Natural killer cell (primary cell): ENCODE data around the gene REXO4. TPM values are rescaled to one million over a fixed set of nuclear protein-coding genes. Genes with fewer than 3 reads are reported as not detected.
A peak's percentile ranks its signal among the peaks of the same experiment; 100 is the strongest.

Experiments used
- ATAC-seq, 3 donors: fragments of 150-1000 bp in 2 of 3; fragments of 200-7000 bp in 1 of 3; cut with Tn5 transposase; 1 replicate in 1 of 3; 2 replicates in 2 of 3; pipeline ENCODE4 v1.10.0; 2021; ENCODE audit warnings: mild to moderate bottlenecking in 2 of 3, moderate library complexity in 2 of 3
- DNase-seq, 2 donors: peaks; one replicate each; pipeline versions ENCODE4 v3.0.0 to v3.0.0-alpha.2; 2013 to 2021; ENCODE audit warnings: mixed read lengths in 1 of 2
- H3K27ac ChIP-seq: one replicate; pipeline ENCODE4 v1.5.1; 2013; ENCODE audit warnings: mild to moderate bottlenecking, low read length
- H3K27me3 ChIP-seq: one replicate; pipeline ENCODE4 v1.6.1; 2013; ENCODE audit warnings: low read length; ENCODE audit not compliant: control insufficient read depth, insufficient read depth
- H3K36me3 ChIP-seq: one replicate; pipeline ENCODE4 v1.6.1; 2013; ENCODE audit warnings: low read length; ENCODE audit not compliant: control insufficient read depth, insufficient read depth
- H3K4me1 ChIP-seq: one replicate; pipeline ENCODE4 v1.6.1; 2013; ENCODE audit warnings: low read length; ENCODE audit not compliant: control insufficient read depth, insufficient read depth
- H3K4me3 ChIP-seq: one replicate; pipeline ENCODE4 v1.5.1; 2013; ENCODE audit warnings: low read length
- H3K9me3 ChIP-seq: one replicate; pipeline ENCODE4 v1.6.1; 2013; ENCODE audit warnings: low read length; ENCODE audit not compliant: control insufficient read depth, insufficient read depth
- H3K27ac Mint-ChIP-seq, 2 donors: one replicate each; pipeline ENCODE4 v1.8.0; 2022; ENCODE audit warnings: mild to moderate bottlenecking in 2 of 2, mixed read lengths in 2 of 2, moderate library complexity in 1 of 2
- H3K27me3 Mint-ChIP-seq, 2 donors: one replicate each; pipeline ENCODE4 v1.8.0; 2022; ENCODE audit warnings: low read depth in 2 of 2, mixed read lengths in 2 of 2
- H3K36me3 Mint-ChIP-seq: one replicate; pipeline ENCODE4 v1.8.0; 2022; ENCODE audit warnings: mixed read lengths
- H3K4me1 Mint-ChIP-seq, 2 donors: one replicate each; pipeline ENCODE4 v1.8.0; 2022; ENCODE audit warnings: mixed read lengths in 2 of 2
- H3K4me3 Mint-ChIP-seq: one replicate; pipeline ENCODE4 v1.8.0; 2022; ENCODE audit warnings: mild to moderate bottlenecking, moderate library complexity, mixed read lengths
- H3K9me3 Mint-ChIP-seq, 2 donors: one replicate each; pipeline ENCODE4 v1.8.0; 2022; ENCODE audit warnings: mixed read lengths in 2 of 2
- WGBS: methylation state at CpG from one replicate; pipeline ENCODE4 v1.1.7; 2013; ENCODE audit warnings: missing lambda C conversion rate; ENCODE audit not compliant: insufficient coverage; 5-methylcytosine and 5-hydroxymethylcytosine counted together
- intact Hi-C: fragments of 100-400 bp; cut with micrococcal nuclease; formaldehyde crosslinking; loops from one replicate; pipeline ENCODE4 v1.14.2; 2022
- total RNA-seq, 4 donors: library from RNA; stranded (reverse); fragments of 120-200 nt in 1 of 4; gene quantifications; one replicate each; pipeline versions ENCODE4 v1.2.3 to v1.2.4, GENCODE V29; 2013 to 2022
- TF ChIP-seq, protein P1 (sequence below): fragments of 200-600 bp; IDR thresholded peaks from one replicate; pipeline ENCODE4 v1.8.0; 2022; ENCODE audit warnings: antibody characterized with exemption

The REXO4 gene
- total RNA-seq, 3 donors from 2014 or later (not counting 1 experiment from before 2014, with no cell fraction given): 14.2 to 21.6 (median 18.8) TPM

- WGBS: 93% methylated on average over 10 of the region's 10 CpGs
- peaks cover 0 to 9% of the 10 kb centered on the region in 2 donors for H3K4me1 Mint-ChIP-seq
- Histone ChIP-seq H3K36me3 (no peaks in the 10 kb centered on the region), H3K4me1 (peaks cover 13% of the 10 kb centered on the region), H3K27me3 (no peaks in the 10 kb centered on the region), H3K4me3 (no peak overlapping the region), H3K9me3 (no peaks in the 10 kb centered on the region), H3K27ac (no peak overlapping the region)
- H3K36me3 Mint-ChIP-seq: no peaks in the 10 kb centered on the region
- intact Hi-C loops: no loop called here
- H3K27me3 Mint-ChIP-seq: no peaks in the 10 kb centered on the region
- H3K27ac Mint-ChIP-seq: no peak overlapping the region
- TF ChIP-seq, protein P1, sequence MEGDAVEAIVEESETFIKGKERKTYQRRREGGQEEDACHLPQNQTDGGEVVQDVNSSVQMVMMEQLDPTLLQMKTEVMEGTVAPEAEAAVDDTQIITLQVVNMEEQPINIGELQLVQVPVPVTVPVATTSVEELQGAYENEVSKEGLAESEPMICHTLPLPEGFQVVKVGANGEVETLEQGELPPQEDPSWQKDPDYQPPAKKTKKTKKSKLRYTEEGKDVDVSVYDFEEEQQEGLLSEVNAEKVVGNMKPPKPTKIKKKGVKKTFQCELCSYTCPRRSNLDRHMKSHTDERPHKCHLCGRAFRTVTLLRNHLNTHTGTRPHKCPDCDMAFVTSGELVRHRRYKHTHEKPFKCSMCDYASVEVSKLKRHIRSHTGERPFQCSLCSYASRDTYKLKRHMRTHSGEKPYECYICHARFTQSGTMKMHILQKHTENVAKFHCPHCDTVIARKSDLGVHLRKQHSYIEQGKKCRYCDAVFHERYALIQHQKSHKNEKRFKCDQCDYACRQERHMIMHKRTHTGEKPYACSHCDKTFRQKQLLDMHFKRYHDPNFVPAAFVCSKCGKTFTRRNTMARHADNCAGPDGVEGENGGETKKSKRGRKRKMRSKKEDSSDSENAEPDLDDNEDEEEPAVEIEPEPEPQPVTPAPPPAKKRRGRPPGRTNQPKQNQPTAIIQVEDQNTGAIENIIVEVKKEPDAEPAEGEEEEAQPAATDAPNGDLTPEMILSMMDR: no peak
- H3K9me3 Mint-ChIP-seq: no peaks in the 10 kb centered on the region
- no peak for DNase-seq
- no peak for ATAC-seq
- no peak overlapping the region for H3K4me3 Mint-ChIP-seq
These were observed 46.8 kb upstream of the REXO4 start for GRCh38 chr9:133464638-133465037.

DNA sequence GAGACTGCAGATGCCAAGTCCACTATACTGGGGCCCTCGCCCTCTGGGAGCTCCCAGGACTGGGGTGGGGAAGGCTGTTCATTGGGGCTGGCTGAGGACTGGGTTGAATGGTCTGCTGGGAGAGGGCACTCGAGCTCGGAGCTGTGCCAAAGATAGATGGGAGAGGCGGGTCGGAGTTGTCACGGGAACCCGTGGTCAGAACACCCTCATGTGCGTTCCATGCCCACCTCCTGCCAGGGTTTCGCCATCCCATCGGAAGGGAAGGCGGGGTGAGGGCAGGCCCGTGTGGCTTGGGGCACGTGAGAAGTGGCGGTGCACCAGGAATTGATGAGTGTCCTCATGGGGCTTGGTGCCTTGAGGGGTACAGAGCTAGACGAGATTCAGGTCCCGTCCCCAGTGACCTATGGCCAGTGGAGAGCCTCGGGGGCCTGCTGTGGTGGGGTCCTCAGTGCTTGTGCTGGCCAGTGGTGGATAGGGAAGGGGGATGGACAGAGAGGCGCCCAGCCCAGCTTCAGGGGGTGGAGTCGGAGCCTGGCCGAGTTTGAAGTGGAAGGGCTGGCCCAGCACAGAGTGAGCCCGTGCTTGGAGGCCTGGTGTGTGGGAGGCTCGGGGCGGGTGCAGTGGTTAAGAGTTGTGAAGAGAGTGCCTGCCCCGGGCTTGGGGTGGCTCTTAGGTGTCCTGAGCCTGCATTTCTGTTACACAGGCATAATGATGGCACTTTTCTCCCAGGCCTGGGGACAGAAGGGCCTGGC is 46.2 kb upstream of the REXO4 start:
- H3K4me1 ChIP-seq: peaks cover 18% of the 10 kb centered on the region
- DNase-seq (no peak), ATAC-seq (no peak)
- no peak overlapping the region for H3K4me3 ChIP-seq
- Mint-ChIP-seq H3K4me1 (peaks cover 0 to 14% of the 10 kb centered on the region in 2 donors), H3K9me3 (no peaks in the 10 kb centered on the region), H3K4me3 (no peak overlapping the region), H3K27ac (peak overlapping the region in 1 of 2 donors; percentile 17), H3K36me3 (no peaks in the 10 kb centered on the region), H3K27me3 (no peaks in the 10 kb centered on the region)
- H3K27me3 ChIP-seq: no peaks in the 10 kb centered on the region
- H3K9me3 ChIP-seq: no peaks in the 10 kb centered on the region
- intact Hi-C loops: no loop called here
- H3K27ac ChIP-seq: no peak overlapping the region
- no peaks in the 10 kb centered on the region for H3K36me3 ChIP-seq
- WGBS: 91% methylated on average over 24 of the region's 24 CpGs
- TF ChIP-seq, protein P1: no peak

DNA sequence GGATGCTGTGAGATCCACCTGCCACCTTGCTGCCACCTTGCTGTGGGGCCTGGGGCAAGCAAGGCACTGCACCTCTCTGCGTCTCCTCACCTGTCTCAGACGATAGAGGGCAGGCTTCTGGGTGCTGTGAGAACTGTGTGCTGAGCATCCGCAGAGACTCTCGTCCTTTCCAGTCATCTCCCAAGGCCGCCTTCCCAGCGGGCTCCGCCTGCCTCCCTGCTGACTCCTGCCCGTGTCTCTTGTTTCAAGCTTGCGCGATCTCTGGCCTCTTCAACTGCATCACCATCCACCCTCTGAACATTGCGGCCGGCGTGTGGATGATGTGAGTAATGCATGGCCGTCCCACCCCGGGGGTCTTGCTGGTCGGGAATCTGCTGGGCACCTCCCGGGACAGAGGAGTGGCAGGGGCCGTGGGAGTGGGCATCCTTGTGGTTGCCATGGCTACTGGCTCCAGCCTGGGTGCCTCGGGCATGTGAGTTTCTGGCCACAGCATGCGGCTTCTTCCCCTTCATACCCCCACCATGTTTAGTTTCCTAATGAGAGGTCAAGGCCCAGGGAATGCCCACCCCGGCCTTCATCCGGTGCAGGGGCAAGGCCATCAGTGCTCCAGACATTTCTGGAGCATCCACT is 45.5 kb upstream of the REXO4 start:
- no peak overlapping the region for H3K4me3 ChIP-seq
- Mint-ChIP-seq H3K4me3 (no peak overlapping the region), H3K9me3 (no peaks in the 10 kb centered on the region), H3K36me3 (no peaks in the 10 kb centered on the region), H3K27me3 (no peaks in the 10 kb centered on the region), H3K4me1 (peaks cover 0 to 14% of the 10 kb centered on the region in 2 donors), H3K27ac (no peak overlapping the region)
- no peaks in the 10 kb centered on the region for H3K9me3 ChIP-seq
- H3K27me3 ChIP-seq: no peaks in the 10 kb centered on the region
- intact Hi-C loops: no loop called here
- no peaks in the 10 kb centered on the region for H3K36me3 ChIP-seq
- ATAC-seq (no peak), DNase-seq (peak in 1 of 2 donors; percentile 42)
- 92% methylated on average over 22 of the region's 22 CpGs for WGBS
- peaks cover 23% of the 10 kb centered on the region for H3K4me1 ChIP-seq
- TF ChIP-seq, protein P1: no peak
- H3K27ac ChIP-seq: no peak overlapping the region
